ENCODE measurements around the gene ANKRA2. TPM values are rescaled to one million over a fixed set of nuclear protein-coding genes. Genes with fewer than 3 reads are reported as not detected.

The ANKRA2 gene
- total and polyA plus RNA-seq, 7 donors: 14.9 to 33.5 (median 23.8) TPM

DNA sequence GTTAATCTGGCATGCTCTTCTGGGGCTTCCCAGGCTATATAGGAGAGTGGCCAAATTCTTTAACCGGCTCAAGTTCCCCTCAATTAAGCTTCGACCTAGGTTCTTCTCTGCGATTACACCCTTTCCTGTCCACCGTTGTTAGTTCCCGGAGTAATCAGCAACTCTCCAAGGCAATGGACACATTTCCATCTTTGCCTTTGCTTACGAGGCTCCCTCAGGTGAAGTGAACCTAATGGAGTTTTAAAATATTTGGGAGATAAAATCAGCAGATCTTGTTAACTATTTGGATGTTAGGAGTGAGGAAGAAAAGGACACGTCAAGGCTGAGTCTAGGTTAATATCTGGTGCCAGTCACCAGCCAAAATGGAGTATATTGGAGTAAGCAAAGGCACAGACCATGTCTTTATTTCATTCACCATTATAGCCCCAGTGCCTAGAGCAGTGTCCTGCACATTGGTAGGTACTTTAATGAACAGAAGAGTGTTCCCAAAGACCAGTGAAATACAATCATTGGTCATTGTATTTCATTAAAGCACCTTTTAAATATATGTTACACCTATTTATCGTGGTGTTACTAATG, 619 bp upstream of the ANKRA2 start:
- no peaks in the 10 kb centered on the region for H3K9me3 ChIP-seq
- peak overlapping the region; percentile 93 to 98 (median 96) for H3K27ac ChIP-seq
- no peak for DNase-seq
- peak overlapping the region; percentile 83 to 94 (median 88) for H3K4me3 ChIP-seq
- intact Hi-C loops (cut with DNase I): loop anchor here (2.0 kb wide), 1 partner anchor 67 kb away; the partner anchor contains the start of gene BTF3
- H3K27me3 ChIP-seq: no peaks in the 10 kb centered on the region
- TF ChIP-seq, protein P1, sequence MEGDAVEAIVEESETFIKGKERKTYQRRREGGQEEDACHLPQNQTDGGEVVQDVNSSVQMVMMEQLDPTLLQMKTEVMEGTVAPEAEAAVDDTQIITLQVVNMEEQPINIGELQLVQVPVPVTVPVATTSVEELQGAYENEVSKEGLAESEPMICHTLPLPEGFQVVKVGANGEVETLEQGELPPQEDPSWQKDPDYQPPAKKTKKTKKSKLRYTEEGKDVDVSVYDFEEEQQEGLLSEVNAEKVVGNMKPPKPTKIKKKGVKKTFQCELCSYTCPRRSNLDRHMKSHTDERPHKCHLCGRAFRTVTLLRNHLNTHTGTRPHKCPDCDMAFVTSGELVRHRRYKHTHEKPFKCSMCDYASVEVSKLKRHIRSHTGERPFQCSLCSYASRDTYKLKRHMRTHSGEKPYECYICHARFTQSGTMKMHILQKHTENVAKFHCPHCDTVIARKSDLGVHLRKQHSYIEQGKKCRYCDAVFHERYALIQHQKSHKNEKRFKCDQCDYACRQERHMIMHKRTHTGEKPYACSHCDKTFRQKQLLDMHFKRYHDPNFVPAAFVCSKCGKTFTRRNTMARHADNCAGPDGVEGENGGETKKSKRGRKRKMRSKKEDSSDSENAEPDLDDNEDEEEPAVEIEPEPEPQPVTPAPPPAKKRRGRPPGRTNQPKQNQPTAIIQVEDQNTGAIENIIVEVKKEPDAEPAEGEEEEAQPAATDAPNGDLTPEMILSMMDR (IDR thresholded peaks at IDR 0.05): no peak
- H3K36me3 ChIP-seq: peaks cover 0 to 46% (median 9%) of the 10 kb centered on the region in 4 donors
- peaks cover 0 to 35% (median 29%) of the 10 kb centered on the region in 4 donors for H3K4me1 ChIP-seq
- 4 to 6% methylated on average over 8 of the region's 8 CpGs for WGBS, 2 donors

DNA sequence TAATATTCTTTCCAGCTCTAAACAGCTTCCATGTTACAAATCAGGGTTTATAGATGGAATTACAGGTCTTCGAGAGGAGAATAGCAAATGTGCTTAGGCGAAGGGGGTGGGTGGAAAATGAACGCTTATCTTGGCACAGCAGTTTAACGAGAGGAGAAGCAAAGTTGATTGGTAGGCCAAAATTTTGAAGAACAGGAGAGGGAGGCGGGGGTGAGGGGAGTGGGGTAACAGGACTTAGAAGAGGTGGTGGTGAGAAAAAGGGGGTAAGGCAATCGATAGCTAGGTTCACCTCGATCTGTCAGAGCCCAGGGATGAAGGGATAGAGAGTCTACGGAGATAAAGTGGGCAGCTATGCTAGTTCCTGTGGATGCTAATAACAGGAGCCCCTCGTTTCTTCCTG, 764 bp downstream of the ANKRA2 start:
- no peaks in the 10 kb centered on the region for H3K9me3 ChIP-seq
- no peak for TF ChIP-seq POLR2AphosphoS5 (IDR thresholded peaks at IDR 0.05)
- no peak for TF ChIP-seq EP300 (IDR thresholded peaks at IDR 0.05)
- WGBS, 2 donors: 1 to 2% methylated on average over 9 of the region's 9 CpGs
- no peaks in the 10 kb centered on the region for H3K27me3 ChIP-seq
- no peak for DNase-seq
- peak overlapping the region; percentile 93 to 98 (median 96) for H3K27ac ChIP-seq
- intact Hi-C loops (cut with DNase I): loop anchor here (2.0 kb wide), 1 partner anchor 66 kb away; the partner anchor contains the start of gene BTF3
- peak overlapping the region; percentile 83 to 94 (median 88) for H3K4me3 ChIP-seq
- peaks cover 0 to 35% (median 29%) of the 10 kb centered on the region in 4 donors for H3K4me1 ChIP-seq
- peaks cover 6 to 46% (median 12%) of the 10 kb centered on the region in 4 donors for H3K36me3 ChIP-seq

DNA sequence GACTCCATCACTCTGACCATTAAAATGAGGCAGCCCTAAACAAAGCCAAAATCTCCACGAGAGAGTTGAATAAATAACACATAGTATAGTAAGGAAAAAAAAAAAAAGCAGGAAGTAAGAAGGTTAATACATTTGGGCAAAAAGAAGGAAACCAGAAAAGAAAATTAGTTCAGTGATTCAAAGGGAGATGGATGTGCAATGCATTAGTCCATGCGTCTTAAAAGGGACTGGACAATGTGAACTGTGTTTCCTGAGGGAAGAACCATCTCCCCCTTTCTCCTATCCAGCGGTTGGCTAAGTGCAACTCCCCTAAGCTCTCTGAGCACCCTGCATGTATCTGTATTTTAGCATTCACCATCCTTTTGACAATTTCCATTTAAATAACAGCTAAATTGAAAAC, 1.4 kb downstream of the ANKRA2 start:
- intact Hi-C loops (cut with DNase I): loop anchor here (2.0 kb wide), 1 partner anchor 65 kb away; the partner anchor contains the start of gene BTF3
- H3K4me3 ChIP-seq: peak overlapping the region; percentile 83 to 94 (median 88)
- no peaks in the 10 kb centered on the region for H3K27me3 ChIP-seq
- peaks cover 6 to 46% (median 12%) of the 10 kb centered on the region in 4 donors for H3K36me3 ChIP-seq
- no peak for TF ChIP-seq POLR2AphosphoS5 (IDR thresholded peaks at IDR 0.05)
- no peak for TF ChIP-seq POLR2A (IDR thresholded peaks at IDR 0.05)
- no peak for TF ChIP-seq EP300 (IDR thresholded peaks at IDR 0.05)
- TF ChIP-seq, protein P1 (IDR thresholded peaks at IDR 0.05): no peak
- H3K9me3 ChIP-seq: no peaks in the 10 kb centered on the region
- H3K27ac ChIP-seq: peak overlapping the region; percentile 93 to 98 (median 96)
- no peak for DNase-seq
- WGBS, 2 donors: 15 to 37% methylated on average over 3 of the region's 3 CpGs
- H3K4me1 ChIP-seq: peaks cover 0 to 35% (median 29%) of the 10 kb centered on the region in 4 donors

DNA sequence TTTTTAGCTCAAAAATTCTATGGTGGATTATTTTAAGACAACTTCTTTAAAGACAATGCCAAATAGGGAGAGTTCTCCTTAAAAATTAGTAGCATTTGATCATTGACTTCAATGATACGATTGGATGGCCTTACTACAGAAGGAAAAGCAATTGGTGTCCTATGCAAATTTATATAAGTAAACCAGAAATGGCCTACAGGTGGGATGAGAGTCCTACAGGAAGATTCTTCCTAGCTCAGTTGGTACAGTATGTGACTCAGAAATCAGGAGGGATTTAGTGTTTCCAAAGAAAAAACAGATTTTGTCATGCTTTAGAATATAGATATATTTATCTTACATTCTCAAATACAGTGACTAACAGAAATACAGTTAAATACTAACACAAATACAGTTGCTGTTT, 6.5 kb downstream of the ANKRA2 start:
- 81 to 91% methylated on average over 1 of the region's 1 CpG for WGBS, 2 donors
- Histone ChIP-seq H3K4me3 (no peak overlapping the region), H3K4me1 (peaks cover 0 to 10% (median 9%) of the 10 kb centered on the region in 4 donors), H3K9me3 (no peaks in the 10 kb centered on the region), H3K27ac (no peak overlapping the region), H3K36me3 (peaks cover 16 to 89% (median 36%) of the 10 kb centered on the region in 4 donors), H3K27me3 (no peaks in the 10 kb centered on the region)
- intact Hi-C loops (cut with DNase I): no loop called here
- no peak for DNase-seq
- TF ChIP-seq, protein P1 (IDR thresholded peaks at IDR 0.05): no peak
- TF ChIP-seq EP300 (IDR thresholded peaks at IDR 0.05): no peak
- TF ChIP-seq POLR2A (IDR thresholded peaks at IDR 0.05): no peak

GRCh38 chr5:73552642-73553041, 12.8 kb downstream of the ANKRA2 start:
- Histone ChIP-seq H3K9me3 (no peaks in the 10 kb centered on the region), H3K4me3 (no peak overlapping the region), H3K4me1 (no peaks in the 10 kb centered on the region), H3K36me3 (peaks cover 4 to 63% (median 26%) of the 10 kb centered on the region in 4 donors), H3K27ac (no peak overlapping the region), H3K27me3 (no peaks in the 10 kb centered on the region)
- DNase-seq: no peak
- TF ChIP-seq POLR2AphosphoS5 (IDR thresholded peaks at IDR 0.05): no peak
- no peak for TF ChIP-seq POLR2A (IDR thresholded peaks at IDR 0.05)
- no peak for TF ChIP-seq EP300 (IDR thresholded peaks at IDR 0.05)
- TF ChIP-seq, protein P1 (IDR thresholded peaks at IDR 0.05): no peak
- intact Hi-C loops (cut with DNase I): no loop called here

Measured in sigmoid colon (tissue), 7 donors.